ENCODE data around the gene CRB3.

Gene CRB3

DNA sequence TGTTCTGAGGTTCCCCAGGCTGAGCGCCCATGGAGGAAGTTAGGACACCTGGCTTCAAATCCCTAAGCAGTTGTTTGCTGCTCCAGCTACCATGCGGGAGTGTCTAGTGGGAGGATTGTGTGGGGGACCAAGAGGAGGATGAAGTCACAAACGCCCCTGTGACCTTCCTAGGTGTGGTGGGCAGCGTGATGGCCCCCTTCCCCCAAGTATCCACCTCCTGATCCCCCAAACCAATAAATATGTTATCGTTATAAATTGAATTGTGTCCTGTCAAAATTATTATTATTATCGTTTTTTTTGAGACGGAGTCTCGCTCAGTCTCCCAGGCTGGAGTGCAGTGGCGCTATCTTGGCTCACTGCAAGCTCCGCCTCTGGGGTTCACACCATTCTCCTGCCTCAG is 30.4 kb upstream of the CRB3 start, which contains the start of gene SLC25A41:
Gene SLC25A41, minus strand, starts transcription at position 101 of the 400 bp plus-strand sequence. Its CDS starts 70 bp downstream, at position 31.
- no peak for DNase-seq

- DNase-seq = no peak
Measured at GRCh38 chr19:6439743-6440142, 24.3 kb upstream of the CRB3 start.

DNA sequence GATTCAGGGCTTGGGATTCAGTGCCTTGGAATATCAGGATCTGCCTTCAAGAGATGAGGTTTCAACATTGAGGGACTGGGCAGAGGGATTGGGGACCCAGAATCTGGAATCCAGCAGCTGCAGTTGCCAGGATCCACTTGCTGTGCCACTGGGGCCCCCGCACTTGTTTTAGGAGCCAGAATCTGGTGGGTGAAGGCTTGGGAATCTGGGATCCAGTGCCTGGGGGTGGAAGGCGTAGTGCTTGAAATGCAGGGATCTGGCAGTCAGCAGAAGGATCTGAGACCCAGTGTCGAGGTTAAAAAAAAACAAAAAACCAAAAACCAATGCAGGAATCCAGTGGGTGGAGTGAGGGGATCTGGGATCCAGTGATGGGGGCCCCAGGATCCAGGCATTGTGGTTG is 23.2 kb upstream of the CRB3 start:
- no peak for DNase-seq

- no peak for DNase-seq
Measured at GRCh38 chr19:6442087-6442688, 21.9 kb upstream of the CRB3 start.

DNA sequence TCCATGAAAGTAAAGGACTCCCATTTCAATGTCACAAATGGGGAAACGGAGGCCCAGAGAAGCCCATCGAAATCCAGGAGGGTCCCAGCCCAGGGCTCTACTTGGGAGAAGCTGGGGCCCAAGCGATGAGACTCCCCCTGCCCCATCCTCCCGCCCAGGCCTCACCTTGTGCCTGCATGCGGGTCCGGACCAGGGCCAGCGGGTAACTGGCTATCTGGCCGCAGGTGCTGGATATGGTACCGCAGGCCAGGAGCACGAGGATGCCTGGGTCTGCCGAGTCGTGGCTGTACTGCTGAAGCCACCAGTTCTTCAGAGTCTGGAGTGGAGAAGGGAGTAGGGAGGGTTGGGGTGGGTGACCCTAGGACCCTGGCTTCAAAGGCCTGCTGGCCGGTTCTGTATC is 20.1 kb upstream of the CRB3 start:
- no peak for DNase-seq

GRCh38 chr19:6446452-6446851 is 17.6 kb upstream of the CRB3 start:
- DNase-seq = no peak

DNA sequence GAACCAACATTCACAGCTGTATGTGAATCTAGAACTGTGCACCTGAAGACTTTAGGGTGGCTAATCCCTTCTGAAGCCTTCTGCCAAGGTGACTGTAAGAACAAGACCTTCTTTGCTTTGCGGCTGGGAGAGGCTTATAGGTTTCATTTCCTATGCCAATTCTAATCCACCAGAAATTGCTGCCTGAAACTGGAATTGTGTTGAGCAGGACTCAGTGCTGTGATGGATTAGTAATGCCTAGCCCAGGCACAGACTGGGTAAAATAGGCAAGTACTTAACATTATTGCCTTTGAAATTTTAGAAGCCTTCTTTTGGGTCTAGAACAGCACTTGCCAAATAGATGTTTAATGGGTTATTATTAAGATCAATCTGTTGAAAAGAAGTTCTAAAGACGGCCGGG is 16.0 kb upstream of the CRB3 start:
- DNase-seq = no peak

GRCh38 chr19:6450166-6450565 is 13.9 kb upstream of the CRB3 start:
- no peak for DNase-seq

- no peak for DNase-seq
Measured at GRCh38 chr19:6451583-6452222, 12.4 kb upstream of the CRB3 start.

DNA sequence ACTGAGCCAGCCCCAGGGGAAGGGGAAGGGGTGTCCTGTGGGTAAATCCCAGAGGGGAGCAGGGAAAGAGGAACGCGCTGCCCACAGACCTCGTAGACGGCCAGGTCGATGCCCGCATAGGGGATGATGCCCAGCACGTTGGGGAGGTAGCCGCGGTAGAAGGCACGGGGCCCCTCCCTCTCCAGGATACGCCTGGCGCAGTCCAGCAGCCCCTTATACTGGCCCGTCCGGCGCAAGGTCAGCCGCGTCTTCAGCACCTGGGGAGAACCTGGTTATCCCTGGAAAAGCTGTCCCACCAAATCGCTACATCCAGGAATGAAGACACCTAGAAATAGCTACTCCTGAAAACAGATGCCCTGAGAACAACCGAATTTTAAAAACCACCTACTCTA is 11.9 kb upstream of the CRB3 start:
- no peak for DNase-seq

- no peak for DNase-seq
Measured at GRCh38 chr19:6452899-6453298, 11.2 kb upstream of the CRB3 start.

DNA sequence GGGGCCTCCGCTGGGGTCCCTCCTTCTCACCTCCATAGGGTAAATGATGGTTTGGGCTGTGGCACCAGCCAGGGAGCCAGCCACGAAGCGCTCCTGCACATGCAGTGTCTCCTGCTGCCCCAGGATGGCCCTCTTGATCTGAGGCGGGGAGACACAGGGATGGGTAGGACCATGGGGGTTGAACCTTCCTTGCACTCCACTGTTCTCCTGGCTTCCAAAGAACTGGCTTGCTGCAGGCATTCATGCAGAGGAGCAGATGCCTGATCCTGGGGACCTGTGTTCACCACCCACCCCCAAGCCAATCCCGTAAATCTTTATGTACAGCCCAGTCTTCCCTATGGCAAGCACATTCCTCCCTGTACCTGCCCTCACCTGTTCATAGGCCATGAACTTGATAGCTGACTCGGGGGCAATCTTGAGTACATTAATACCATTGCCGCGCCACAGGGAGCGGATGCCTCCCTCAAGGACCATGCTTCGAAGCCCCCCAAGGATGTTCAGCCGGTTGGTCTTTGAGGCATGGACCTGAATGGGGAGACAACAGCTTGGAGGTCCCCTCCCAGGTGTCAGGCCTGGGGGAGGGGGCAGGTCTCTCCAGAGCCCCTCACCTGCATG is 10.0 kb upstream of the CRB3 start:
- no peak for DNase-seq

DNA sequence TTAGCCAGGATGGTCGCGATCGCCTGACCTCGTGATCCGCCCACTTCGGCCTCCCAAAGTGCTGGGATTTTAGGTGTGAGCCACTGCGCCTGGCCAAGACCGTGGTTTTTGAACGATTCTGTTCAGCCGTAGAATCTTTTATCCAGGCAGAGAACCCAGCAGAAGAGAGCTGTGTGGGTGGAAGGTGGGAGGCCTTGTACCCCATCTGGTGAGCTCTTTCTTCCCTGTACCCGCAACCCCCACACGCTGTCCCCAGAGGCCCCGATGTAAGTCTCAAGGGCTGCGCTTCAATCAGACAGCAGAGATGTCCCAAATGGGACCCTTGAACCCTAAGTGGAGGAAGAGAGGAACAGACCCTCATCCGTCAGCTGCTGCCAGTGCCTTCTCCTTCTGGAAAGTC is 8.1 kb upstream of the CRB3 start:
- DNase-seq = no peak

GRCh38 chr19:6457958-6458694 is 5.9 kb upstream of the CRB3 start:
- no peak for DNase-seq

GRCh38 chr19:6458695-6459261 is 5.3 kb upstream of the CRB3 start:
- no peak for DNase-seq

- peak; percentile 77 for DNase-seq
Measured at GRCh38 chr19:6459262-6460098, 4.6 kb upstream of the CRB3 start, which contains the start of gene SLC25A23. TSS of gene SLC25A23 (minus strand) at chr19:6459792. CDS start at chr19:6459628, 164 bp downstream.

DNA sequence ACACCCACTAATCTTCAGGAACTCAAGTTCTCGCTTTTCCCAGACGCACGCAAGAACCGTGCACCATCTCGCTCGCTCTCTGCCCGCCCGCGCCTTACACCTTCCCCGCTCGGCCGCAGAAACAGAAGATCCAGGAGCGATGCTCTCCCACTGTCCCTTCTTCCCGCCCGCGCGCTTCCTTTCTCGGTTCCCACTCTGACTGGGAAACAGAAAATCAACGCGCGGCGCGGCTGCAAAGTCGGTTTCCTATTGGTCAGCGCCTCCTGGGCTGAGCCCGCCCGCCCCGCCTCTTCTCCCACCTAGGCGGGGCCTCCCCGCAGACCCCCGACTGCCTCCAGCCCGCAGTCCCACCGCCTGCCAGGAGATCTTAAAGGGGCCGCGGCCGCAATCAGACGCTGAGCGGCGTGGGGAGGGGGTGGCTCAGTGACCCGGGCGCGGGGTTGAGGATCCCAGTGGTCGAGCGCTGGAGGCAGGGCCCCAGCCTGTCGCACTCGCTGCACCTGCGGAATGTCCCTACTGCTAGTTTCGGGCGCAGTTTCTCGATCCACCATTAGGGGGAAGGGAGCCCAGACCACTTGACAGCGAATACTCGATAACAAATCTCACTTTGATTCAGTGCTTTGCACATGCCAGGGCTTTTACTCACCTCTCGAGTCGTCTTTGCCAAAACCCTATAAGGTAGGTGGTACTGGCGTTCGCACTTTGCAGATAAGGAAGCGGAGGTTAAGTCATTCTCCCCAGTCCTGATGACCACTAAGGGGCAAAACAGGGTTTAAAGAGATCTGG is 3.8 kb upstream of the CRB3 start:
- peak; percentile 99 for DNase-seq

GRCh38 chr19:6465006-6465405 is 935 bp downstream of the CRB3 start:
- no peak for DNase-seq

- DNase-seq = no peak
Measured at GRCh38 chr19:6465663-6466062, 1.6 kb downstream of the CRB3 start.

DNA sequence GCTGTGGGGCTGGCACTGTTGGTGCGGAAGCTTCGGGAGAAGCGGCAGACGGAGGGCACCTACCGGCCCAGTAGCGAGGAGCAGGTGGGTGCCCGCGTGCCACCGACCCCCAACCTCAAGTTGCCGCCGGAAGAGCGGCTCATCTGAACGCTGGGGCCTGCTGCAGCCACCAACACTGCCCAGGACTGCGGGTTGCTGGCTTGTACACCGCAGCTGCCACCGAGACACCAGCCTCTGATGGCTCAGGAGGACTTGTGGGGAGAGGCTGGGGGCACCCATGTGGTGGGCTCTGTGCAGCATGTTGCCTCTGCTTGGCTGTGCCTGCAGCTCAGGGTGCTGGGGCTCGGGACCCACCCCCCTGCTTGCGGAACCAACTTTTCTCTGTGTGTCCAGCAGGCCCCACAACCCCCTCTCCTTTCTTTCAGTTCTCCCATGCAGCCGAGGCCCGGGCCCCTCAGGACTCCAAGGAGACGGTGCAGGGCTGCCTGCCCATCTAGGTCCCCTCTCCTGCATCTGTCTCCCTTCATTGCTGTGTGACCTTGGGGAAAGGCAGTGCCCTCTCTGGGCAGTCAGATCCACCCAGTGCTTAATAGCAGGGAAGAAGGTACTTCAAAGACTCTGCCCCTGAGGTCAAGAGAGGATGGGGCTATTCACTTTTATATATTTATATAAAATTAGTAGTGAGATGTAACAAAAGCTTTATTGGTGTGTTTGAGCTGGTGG is 2.6 kb downstream of the CRB3 start:
- DNase-seq = no peak

- no peak for DNase-seq
Measured at GRCh38 chr19:6467384-6467783, 3.3 kb downstream of the CRB3 start.
